ENCODE results near the gene PIGB. TPM values are rescaled to one million over a fixed set of nuclear protein-coding genes. Genes with fewer than 3 reads are reported as not detected.

The PIGB gene
- total RNA-seq, 3 donors from 2014 or later (not counting 1 experiment from before 2014, with no cell fraction given) = 24.9 to 33.5 (median 26.1) TPM

DNA sequence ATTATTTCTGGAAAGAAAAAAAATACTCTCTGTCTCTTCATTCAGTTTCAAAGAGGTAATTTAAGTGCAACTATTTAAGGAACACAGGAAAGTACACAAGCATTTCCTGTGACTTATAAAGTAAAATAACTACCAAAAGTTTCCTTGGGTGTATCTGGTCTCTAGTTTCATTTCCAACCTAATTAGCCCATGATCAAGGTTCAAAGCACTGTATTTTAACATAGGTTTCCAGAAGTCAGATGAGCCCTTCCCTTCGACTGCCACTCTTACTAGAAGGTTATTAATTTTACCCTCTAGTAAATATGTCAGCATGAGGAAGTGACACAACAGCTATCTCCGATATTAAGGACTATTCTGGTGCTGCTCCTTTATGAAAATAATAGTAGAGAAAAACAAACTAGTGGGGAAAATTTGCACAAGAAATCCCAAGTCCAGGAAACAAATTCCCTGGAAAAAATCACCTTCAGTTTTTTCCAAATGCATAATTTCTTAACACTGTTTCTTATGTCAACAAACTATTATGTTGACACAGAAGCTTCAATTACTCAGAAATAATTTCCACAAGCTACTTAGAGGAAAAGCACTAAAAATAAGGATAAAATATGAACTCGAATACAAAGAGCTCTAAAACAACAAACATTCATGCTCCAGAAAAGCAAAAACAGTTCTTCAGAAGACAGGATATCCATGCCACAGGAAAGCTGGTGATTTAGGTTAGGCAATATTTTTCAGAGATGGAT lies 53.8 kb downstream of the PIGB start:
- Histone ChIP-seq H3K4me1 (ENCODE audit: control insufficient read depth, insufficient read depth, low read length) (no peaks in the 10 kb centered on the region), H3K27ac (ENCODE audit: low read length) (no peak overlapping the region), H3K27me3 (ENCODE audit: control insufficient read depth, insufficient read depth, low read length) (no peaks in the 10 kb centered on the region), H3K4me3 (ENCODE audit: low read length) (no peak overlapping the region), H3K9me3 (ENCODE audit: control insufficient read depth, insufficient read depth, low read length) (no peaks in the 10 kb centered on the region), H3K36me3 (ENCODE audit: control insufficient read depth, insufficient read depth, low read length) (peaks cover 49% of the 10 kb centered on the region)
- intact Hi-C loops (cut with micrococcal nuclease) = no loop called here
- Mint-ChIP-seq H3K4me1 (peaks cover 6 to 9% of the 10 kb centered on the region in 2 donors), H3K4me3 (no peak overlapping the region), H3K27me3 (ENCODE audit: low read depth in 2 of 2) (no peaks in the 10 kb centered on the region), H3K27ac (peak overlapping the region; percentile 41 to 68), H3K9me3 (no peaks in the 10 kb centered on the region), H3K36me3 (peaks cover 7% of the 10 kb centered on the region)
- no peak for DNase-seq
- TF ChIP-seq, protein P1, sequence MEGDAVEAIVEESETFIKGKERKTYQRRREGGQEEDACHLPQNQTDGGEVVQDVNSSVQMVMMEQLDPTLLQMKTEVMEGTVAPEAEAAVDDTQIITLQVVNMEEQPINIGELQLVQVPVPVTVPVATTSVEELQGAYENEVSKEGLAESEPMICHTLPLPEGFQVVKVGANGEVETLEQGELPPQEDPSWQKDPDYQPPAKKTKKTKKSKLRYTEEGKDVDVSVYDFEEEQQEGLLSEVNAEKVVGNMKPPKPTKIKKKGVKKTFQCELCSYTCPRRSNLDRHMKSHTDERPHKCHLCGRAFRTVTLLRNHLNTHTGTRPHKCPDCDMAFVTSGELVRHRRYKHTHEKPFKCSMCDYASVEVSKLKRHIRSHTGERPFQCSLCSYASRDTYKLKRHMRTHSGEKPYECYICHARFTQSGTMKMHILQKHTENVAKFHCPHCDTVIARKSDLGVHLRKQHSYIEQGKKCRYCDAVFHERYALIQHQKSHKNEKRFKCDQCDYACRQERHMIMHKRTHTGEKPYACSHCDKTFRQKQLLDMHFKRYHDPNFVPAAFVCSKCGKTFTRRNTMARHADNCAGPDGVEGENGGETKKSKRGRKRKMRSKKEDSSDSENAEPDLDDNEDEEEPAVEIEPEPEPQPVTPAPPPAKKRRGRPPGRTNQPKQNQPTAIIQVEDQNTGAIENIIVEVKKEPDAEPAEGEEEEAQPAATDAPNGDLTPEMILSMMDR (IDR thresholded peaks at IDR 0.05) = no peak
- ATAC-seq = no peak
- WGBS (ENCODE audit: insufficient coverage) = no CpG with 5 or more reads among the region's 3 CpGs

DNA sequence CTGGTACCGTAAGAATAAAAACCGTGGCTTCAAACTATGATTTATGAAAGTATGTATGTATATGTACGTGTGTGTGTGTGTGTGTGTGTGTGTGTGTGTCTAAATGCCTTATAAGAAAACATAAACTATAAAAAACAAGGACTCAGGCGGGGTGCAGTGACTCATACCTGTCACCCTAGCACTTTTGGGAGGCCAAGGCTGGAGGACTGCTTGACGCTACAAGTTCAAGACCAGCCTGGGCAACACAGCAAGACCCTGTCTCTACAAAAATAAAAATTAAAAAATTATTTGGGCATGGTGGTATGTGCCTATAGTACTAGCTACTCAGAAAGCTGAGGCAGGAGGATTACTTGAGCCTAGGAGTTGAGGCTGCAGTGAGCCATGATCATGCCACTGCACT lies 60.1 kb downstream of the PIGB start:
- intact Hi-C loops (cut with micrococcal nuclease) = no loop called here
- Mint-ChIP-seq H3K27ac (no peak overlapping the region), H3K9me3 (no peaks in the 10 kb centered on the region), H3K36me3 (peaks cover 7% of the 10 kb centered on the region), H3K27me3 (ENCODE audit: low read depth in 2 of 2) (no peaks in the 10 kb centered on the region), H3K4me3 (no peak overlapping the region), H3K4me1 (peaks cover 0 to 4% of the 10 kb centered on the region in 2 donors)
- Histone ChIP-seq H3K27ac (ENCODE audit: low read length) (no peak overlapping the region), H3K9me3 (ENCODE audit: control insufficient read depth, insufficient read depth, low read length) (no peaks in the 10 kb centered on the region), H3K36me3 (ENCODE audit: control insufficient read depth, insufficient read depth, low read length) (peaks cover 43% of the 10 kb centered on the region), H3K4me1 (ENCODE audit: control insufficient read depth, insufficient read depth, low read length) (no peaks in the 10 kb centered on the region), H3K27me3 (ENCODE audit: control insufficient read depth, insufficient read depth, low read length) (no peaks in the 10 kb centered on the region), H3K4me3 (ENCODE audit: low read length) (no peak overlapping the region)
- no peak for ATAC-seq
- TF ChIP-seq, protein P1 (IDR thresholded peaks at IDR 0.05) = no peak
- WGBS (ENCODE audit: insufficient coverage) = 100% methylated on average over 4 of the region's 5 CpGs
- no peak for DNase-seq

DNA sequence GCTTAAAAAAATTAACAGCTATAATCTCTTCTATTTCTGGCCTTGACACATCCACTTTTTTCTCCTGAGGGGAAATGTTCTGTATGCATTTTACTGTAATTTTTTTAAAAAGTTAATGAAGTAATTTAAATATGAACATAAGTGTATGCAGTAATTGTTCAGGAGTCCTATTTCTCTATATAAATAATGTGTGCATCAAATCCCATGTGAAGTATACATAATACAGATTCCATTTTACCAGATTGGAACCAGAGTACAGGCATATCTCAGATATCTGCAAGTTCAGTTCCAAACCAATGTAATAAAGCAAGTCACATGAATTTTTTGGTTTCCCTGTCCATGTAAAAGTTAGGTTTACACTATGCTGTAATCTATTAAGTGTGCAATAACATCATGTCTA lies 62.6 kb downstream of the PIGB start:
- peaks cover 3% of the 10 kb centered on the region for H3K36me3 Mint-ChIP-seq
- H3K36me3 ChIP-seq (ENCODE audit: control insufficient read depth, insufficient read depth, low read length) = peaks cover 31% of the 10 kb centered on the region

More for the DNA sequence above, 62.6 kb downstream of the PIGB start:
- no peak for DNase-seq
- no peak overlapping the region for H3K4me3 Mint-ChIP-seq
- H3K27ac ChIP-seq (ENCODE audit: low read length) = no peak overlapping the region
- H3K4me3 ChIP-seq (ENCODE audit: low read length) = no peak overlapping the region
- no peaks in the 10 kb centered on the region for H3K27me3 Mint-ChIP-seq (ENCODE audit: low read depth in 2 of 2)
- peak overlapping the region in 1 of 2 donors; percentile 50 for H3K27ac Mint-ChIP-seq
- ATAC-seq = no peak
- H3K4me1 Mint-ChIP-seq = peaks cover 0 to 4% of the 10 kb centered on the region in 2 donors
- H3K9me3 Mint-ChIP-seq = no peaks in the 10 kb centered on the region
- intact Hi-C loops (cut with micrococcal nuclease) = no loop called here
- no peaks in the 10 kb centered on the region for H3K9me3 ChIP-seq (ENCODE audit: control insufficient read depth, insufficient read depth, low read length)
- TF ChIP-seq, protein P1 (IDR thresholded peaks at IDR 0.05) = no peak
- no peaks in the 10 kb centered on the region for H3K27me3 ChIP-seq (ENCODE audit: control insufficient read depth, insufficient read depth, low read length)
- no peaks in the 10 kb centered on the region for H3K4me1 ChIP-seq (ENCODE audit: control insufficient read depth, insufficient read depth, low read length)
